HG02943 (cell line): ENCODE measurements around the gene GAS2L1.
"Not testable (repeated sequence)": the region's sequence is repeated elsewhere in the genome, so short reads cannot be mapped to it uniquely, and the experiment has no call there.

ENCODE experiments used
- ATAC-seq: cut with Tn5 transposase; IDR thresholded peaks from one replicate; pipeline ENCODE4 v1.9.1; 2021; ENCODE audit warnings: mild to moderate bottlenecking, low read depth, moderate library complexity; ENCODE audit not compliant: unreplicated experiment

Gene GAS2L1

DNA sequence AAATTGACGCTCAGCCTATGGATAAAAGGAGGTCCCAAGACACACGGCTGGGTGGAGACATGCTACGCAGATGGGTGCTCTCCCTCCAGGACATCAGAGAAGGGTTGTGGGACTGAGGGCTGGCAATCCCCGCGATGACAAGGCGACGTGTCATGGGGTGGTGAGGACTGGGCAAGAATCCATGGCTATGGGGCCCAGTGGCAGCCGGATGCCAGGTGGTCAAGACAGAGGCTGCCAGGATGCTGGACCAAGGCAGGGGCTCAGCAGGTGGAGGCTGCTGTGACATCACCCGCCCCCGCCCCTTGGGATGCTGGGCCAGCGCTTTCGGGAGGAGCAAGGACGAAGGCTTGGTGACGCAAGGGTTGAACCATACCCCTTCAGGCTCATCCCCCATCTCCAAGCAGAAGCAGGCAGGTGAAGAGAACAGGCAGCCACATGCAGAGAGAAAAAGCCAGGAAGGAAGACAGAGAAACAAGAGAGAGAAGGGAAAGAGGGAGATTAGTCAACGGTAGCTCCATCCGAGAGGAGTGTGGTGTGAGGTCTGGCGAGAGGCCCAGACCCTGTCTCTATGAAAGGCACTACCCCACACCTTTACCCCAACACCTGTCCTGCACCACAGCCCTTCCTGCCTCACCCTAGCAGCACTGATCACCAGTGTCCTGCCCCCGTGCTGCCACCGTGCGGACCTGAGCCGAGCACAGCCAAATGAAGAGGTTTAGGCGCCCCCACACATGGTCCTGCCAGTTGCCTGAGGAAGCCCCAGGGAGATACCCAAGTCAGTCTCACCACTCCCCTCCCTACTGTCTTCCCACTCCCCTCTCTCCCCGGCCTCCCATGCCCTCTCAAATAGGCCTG lies 33.2 kb downstream of the GAS2L1 start:
- no peak for ATAC-seq

DNA sequence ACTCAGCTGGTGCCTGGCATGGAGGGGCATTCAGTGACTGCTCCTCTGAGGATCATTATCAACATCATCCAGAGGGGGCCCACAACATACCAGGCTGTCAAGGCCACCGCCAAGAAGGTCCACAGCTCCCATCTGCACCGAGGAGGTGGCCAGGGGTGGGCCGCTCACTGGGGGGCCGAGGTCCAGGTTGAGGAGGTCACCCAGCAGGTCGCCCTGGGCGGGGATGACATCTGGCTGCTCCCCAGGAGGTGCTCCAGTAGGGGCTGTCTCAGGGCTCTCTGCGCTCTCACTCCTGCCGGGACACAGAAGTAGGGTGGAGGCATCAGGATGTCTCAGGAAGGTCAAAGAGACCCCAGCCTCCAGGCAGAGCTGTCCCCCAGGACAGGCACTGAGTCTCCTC lies 34.1 kb downstream of the GAS2L1 start:
- no peak for ATAC-seq

GRCh38 chr22:29341056-29341848 lies 34.8 kb downstream of the GAS2L1 start:
- ATAC-seq: no peak

DNA sequence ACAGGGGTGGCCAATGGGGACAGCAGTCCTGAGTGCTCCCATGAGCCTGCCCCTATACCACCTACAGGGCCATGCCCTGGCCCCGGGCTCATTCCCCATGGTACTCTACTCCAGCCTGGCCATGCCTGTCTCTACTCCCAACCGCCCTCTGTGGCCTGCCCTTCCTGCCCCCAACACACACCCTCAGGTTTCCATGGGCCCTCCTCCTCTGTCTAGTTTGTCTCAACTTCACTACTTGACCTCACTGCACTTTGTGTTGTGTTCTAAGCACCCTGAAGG lies 35.3 kb downstream of the GAS2L1 start:
- no peak for ATAC-seq

- ATAC-seq: no peak
Measured at GRCh38 chr22:29342177-29342576, 35.7 kb downstream of the GAS2L1 start.

- no peak for ATAC-seq
Measured at GRCh38 chr22:29342577-29343312, 36.3 kb downstream of the GAS2L1 start.

DNA sequence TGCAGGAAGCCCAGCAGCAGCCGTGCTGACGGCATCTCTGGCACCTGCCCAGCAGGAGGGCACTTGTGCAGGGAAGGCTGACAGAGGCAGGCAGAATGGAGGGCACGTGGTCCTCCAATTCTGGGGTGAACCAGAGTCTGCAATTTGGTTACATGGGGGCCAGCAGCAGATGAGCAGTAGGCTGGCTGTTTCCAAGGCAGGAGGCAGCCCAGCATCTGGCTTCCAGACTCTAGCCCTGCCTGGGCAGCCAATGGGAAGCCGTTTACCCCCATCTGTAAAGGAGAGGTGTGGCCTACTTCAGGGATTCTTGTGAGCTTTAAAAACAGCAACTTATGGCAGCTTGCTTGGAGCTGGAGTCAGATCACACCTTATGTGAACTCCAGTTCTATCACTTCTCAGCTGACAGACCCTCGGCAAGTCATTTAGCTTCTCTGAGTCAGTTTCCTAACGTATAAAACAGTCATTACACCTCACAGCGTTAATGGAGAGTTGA lies 36.9 kb downstream of the GAS2L1 start:
- ATAC-seq: no peak

- ATAC-seq: no peak
Measured at GRCh38 chr22:29344137-29344536, 37.7 kb downstream of the GAS2L1 start.

- ATAC-seq: not testable (repeated sequence)
Measured at GRCh38 chr22:29344889-29345288, 38.4 kb downstream of the GAS2L1 start.

DNA sequence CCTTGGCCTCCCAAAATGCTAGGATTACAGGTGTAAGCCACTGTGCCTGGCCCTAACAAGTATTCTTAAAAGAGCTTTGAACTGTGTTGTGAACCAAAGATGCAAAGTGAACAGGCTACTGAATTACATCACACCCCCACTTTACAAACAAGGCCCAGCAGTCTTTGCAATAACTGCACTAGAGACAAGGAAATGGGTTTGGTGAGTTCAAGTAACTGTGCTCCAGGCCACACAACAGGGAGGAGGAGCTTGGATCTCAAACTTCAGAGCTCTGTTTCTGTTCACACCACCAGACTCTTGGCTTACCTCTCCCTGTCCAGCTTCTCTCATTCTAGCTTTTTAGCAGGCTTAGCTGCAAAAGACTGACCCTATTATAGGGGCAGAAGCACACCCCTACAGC lies 39.5 kb downstream of the GAS2L1 start:
- no peak for ATAC-seq

DNA sequence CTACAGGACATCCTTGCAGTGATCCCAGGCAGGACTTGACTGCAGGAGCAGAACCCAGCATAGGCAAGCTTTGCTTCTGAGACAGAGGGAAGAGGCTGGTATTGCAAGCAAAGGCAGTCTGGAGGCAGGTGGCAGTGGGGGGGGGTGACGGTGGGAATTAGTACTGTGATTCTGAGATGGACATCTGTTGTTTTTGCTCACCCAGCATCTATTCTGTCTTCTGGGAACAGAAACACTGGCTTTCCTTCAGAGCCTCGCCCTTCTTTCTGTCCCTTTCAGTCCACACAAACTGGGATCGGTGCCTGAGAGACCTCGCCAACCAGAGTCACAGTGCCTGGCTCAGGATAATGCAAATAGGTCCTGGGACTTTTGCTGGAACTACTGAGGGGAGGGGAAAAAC lies 40.2 kb downstream of the GAS2L1 start:
- ATAC-seq: no peak

DNA sequence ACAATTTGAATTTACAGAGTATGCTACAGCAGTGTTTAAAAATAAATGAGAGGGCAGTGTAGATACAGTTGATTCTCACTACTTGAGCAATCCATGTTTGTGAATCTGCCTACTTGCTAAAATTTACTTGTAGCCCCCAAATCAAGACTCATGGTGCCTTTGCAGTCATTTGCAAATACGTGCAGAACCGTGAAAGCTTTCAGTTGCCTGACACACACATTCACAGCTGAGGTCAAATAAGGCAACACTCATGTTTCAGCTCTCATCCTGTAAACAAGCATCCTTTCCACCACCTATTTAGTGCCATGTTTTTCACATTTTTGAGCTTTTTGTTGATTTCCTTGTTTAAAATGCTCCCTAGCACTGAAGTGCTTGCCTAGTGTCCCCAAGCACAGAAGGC lies 41.6 kb downstream of the GAS2L1 start:
- ATAC-seq: no peak

- ATAC-seq: no peak
Measured at GRCh38 chr22:29348956-29349355, 42.5 kb downstream of the GAS2L1 start.

GRCh38 chr22:29351042-29351441 lies 44.6 kb downstream of the GAS2L1 start:
- ATAC-seq: no peak

DNA sequence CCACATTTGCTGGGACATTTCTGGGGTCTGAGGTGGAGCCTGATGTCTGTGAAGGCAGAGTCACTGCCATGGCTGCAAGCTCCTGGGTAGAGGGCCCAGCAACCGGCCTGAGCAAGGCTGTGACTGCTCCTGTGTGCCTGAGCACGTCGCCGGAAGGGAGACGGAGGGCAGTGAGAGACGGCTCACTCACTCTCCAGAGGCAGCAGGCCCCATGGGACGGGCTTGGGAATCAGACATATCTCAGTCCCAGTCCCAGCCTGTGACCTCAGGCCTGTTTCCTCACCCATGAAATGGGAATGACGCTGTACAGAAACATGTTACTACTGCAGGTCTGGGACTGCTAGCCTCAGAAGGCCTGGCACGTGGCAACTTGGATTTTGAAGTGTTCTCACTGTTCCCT lies 45.4 kb downstream of the GAS2L1 start:
- ATAC-seq: no peak

DNA sequence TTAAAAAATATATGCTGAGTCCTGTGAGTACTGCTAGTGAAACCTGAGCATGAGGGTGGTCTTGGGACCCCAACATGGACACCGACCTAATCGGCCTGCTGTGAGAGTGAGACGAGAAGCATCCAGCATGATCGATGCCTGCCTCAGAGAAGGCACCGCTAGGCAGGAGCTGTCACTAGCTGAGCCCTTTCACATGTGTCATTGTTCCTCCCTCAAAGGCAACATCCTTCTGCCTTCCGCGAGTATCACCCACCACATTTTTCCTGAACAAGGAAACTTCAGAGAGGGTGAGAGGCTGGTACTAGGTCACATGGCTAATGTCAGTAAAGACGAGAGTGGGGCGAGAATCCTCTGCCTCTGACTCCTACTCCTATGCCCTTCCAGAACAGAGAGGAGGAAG lies 46.3 kb downstream of the GAS2L1 start:
- no peak for ATAC-seq

DNA sequence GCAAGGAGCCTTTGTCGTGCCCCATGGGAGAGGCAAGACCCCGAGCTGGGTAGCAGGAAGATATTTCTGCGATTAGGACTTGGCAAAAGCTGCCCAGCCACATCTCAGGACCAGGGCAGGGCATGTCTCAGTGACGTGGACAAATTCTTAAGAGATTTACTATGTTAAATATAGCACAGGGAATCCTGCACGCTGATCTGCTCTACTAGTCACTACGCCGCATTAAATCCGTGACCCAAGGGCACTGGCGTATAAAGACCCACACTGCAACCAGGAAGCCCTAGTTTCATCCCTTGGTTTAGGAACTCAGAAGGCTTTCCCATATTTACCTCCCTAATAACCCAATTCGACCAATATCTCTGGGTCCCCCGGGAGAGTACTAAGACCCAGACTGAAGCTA lies 46.8 kb downstream of the GAS2L1 start:
- ATAC-seq: no peak

GRCh38 chr22:29353860-29354259 lies 47.4 kb downstream of the GAS2L1 start:
- ATAC-seq: no peak

- not testable (repeated sequence) for ATAC-seq
Measured at GRCh38 chr22:29357193-29357890, 50.9 kb downstream of the GAS2L1 start.

GRCh38 chr22:29359469-29359868 lies 53.0 kb downstream of the GAS2L1 start:
- no peak for ATAC-seq
